Gastroesophageal sphincter (tissue), 3 donors: ENCODE results near the gene SDR42E1.

Source experiments
- CTCF ChIP-seq, 4 experiments: fragments of 200-600 bp in 2 of 4; fragments of 450-650 bp in 2 of 4; sonication (generic) in 1 of 4; IDR thresholded peaks; one replicate each; pipeline ENCODE4 v1.5.1; 2017 to 2019; ENCODE audit warnings: antibody characterized with exemption in 4 of 4, mild to moderate bottlenecking in 2 of 4, moderate library complexity in 2 of 4
- EP300 ChIP-seq: sonication (generic); formaldehyde crosslinking; IDR thresholded peaks from one replicate; pipeline ENCODE4 v1.6.1; 2017; ENCODE audit warnings: antibody characterized with exemption, mild to moderate bottlenecking
- POLR2AphosphoS5 ChIP-seq: sonication (generic); formaldehyde crosslinking; IDR thresholded peaks from one replicate; pipeline ENCODE4 v1.6.1; 2017; ENCODE audit warnings: antibody characterized with exemption

- peak in 2 of 4 experiments; percentile 3 to 26 for TF ChIP-seq CTCF (IDR thresholded peaks at IDR 0.05)
- TF ChIP-seq POLR2AphosphoS5, result peak; percentile 14
- TF ChIP-seq EP300, result no peak
Observed at GRCh38 chr16:81996664-81997509, 14.4 kb downstream of the SDR42E1 start.
